ENCODE results near the gene KRT32. TPM values are rescaled to one million over a fixed set of nuclear protein-coding genes. Genes with fewer than 3 reads are reported as not detected.

The KRT32 gene
- total and polyA plus RNA-seq, 2 donors = 2.2 to 2.5 TPM

GRCh38 chr17:41496803-41497484 is 29.8 kb upstream of the KRT32 start:
- Histone ChIP-seq H3K36me3 (ENCODE audit: control insufficient read depth in 2 of 2, insufficient read depth in 2 of 2, low read length in 1 of 2) (no peaks in the 10 kb centered on the region), H3K27ac (ENCODE audit: low read depth in 1 of 2, low read length in 1 of 2) (no peak overlapping the region), H3K9me3 (ENCODE audit: control insufficient read depth in 2 of 2, insufficient read depth in 1 of 2, low read length in 1 of 2) (no peaks in the 10 kb centered on the region), H3K4me1 (ENCODE audit: control insufficient read depth in 2 of 2, insufficient read depth in 2 of 2, low read length in 2 of 2) (peaks cover 0 to 9% of the 10 kb centered on the region in 2 donors), H3K4me3 (ENCODE audit: low read length in 2 of 2) (no peak overlapping the region), H3K27me3 (ENCODE audit: control insufficient read depth in 2 of 2, insufficient read depth in 1 of 2, low read length in 1 of 2) (no peaks in the 10 kb centered on the region)
- DNase-seq (ENCODE audit: low read depth in 6 of 9, low spot score in 9 of 9) = peak in 3 of 9 donors; percentile 11 to 32 (median 16)
- 52% methylated on average over 12 of the region's 12 CpGs for WGBS

GRCh38 chr17:41494524-41494923 is 27.3 kb upstream of the KRT32 start:
- Histone ChIP-seq H3K9me3 (ENCODE audit: control insufficient read depth in 2 of 2, insufficient read depth in 1 of 2, low read length in 1 of 2) (no peaks in the 10 kb centered on the region), H3K27me3 (ENCODE audit: control insufficient read depth in 2 of 2, insufficient read depth in 1 of 2, low read length in 1 of 2) (no peaks in the 10 kb centered on the region), H3K27ac (ENCODE audit: low read depth in 1 of 2, low read length in 1 of 2) (no peak overlapping the region), H3K36me3 (ENCODE audit: control insufficient read depth in 2 of 2, insufficient read depth in 2 of 2, low read length in 1 of 2) (no peaks in the 10 kb centered on the region), H3K4me1 (ENCODE audit: control insufficient read depth in 2 of 2, insufficient read depth in 2 of 2, low read length in 2 of 2) (peaks cover 0 to 9% of the 10 kb centered on the region in 2 donors), H3K4me3 (ENCODE audit: low read length in 2 of 2) (no peak overlapping the region)
- 81% methylated on average over 2 of the region's 2 CpGs for WGBS
- DNase-seq (ENCODE audit: low read depth in 6 of 9, low spot score in 9 of 9) = no peak

DNA sequence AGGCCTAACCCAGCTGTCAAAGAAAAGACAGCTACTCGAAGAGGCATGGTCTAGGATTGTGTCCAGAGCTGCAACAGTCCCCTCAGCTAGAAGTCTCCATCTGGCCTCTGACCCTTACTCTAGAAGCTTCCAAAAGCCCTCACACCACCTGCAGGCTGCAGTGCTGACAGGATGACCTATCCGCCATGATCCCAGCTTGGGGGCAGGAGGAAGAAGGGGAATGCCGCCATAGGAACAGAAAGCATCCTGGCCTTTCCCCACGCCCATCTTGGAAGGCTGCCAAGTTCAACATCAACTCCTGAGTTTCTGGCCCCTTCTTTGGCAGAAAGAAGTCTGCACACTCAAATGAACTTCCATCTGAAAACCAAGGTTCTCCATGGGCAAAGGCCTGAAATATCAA is 25.6 kb upstream of the KRT32 start:
- Histone ChIP-seq H3K27me3 (ENCODE audit: control insufficient read depth in 2 of 2, insufficient read depth in 1 of 2, low read length in 1 of 2) (no peaks in the 10 kb centered on the region), H3K27ac (ENCODE audit: low read depth in 1 of 2, low read length in 1 of 2) (no peak overlapping the region), H3K36me3 (ENCODE audit: control insufficient read depth in 2 of 2, insufficient read depth in 2 of 2, low read length in 1 of 2) (no peaks in the 10 kb centered on the region), H3K4me1 (ENCODE audit: control insufficient read depth in 2 of 2, insufficient read depth in 2 of 2, low read length in 2 of 2) (peaks cover 0 to 6% of the 10 kb centered on the region in 2 donors), H3K4me3 (ENCODE audit: low read length in 2 of 2) (no peak overlapping the region), H3K9me3 (ENCODE audit: control insufficient read depth in 2 of 2, insufficient read depth in 1 of 2, low read length in 1 of 2) (no peaks in the 10 kb centered on the region)
- 76% methylated on average over 4 of the region's 4 CpGs for WGBS
- DNase-seq (ENCODE audit: low read depth in 6 of 9, low spot score in 9 of 9) = peak in 1 of 9 donors; percentile 17

DNA sequence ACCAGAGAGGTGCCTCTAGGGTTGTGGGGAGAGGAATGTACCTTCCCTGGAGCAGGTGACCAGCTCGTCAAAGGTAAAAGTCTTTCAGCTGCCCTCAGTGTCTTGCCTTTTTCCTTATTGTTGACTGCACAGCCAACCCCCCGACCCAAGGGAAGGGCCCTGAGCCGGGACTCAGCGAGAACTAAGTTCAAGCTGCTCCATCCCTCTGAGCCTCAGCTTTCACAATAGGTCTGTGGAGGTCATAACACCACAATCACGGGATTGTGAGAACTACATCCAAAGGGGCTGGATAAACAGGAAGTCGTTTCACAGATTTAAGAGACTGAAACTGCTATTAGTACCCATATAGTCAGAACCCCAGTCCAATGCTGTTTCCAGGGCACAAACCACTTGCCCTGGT is 25.2 kb upstream of the KRT32 start:
- Histone ChIP-seq H3K4me3 (ENCODE audit: low read length in 2 of 2) (no peak overlapping the region), H3K9me3 (ENCODE audit: control insufficient read depth in 2 of 2, insufficient read depth in 1 of 2, low read length in 1 of 2) (no peaks in the 10 kb centered on the region), H3K27ac (ENCODE audit: low read depth in 1 of 2, low read length in 1 of 2) (no peak overlapping the region), H3K36me3 (ENCODE audit: control insufficient read depth in 2 of 2, insufficient read depth in 2 of 2, low read length in 1 of 2) (no peaks in the 10 kb centered on the region), H3K4me1 (ENCODE audit: control insufficient read depth in 2 of 2, insufficient read depth in 2 of 2, low read length in 2 of 2) (peaks cover 0 to 6% of the 10 kb centered on the region in 2 donors), H3K27me3 (ENCODE audit: control insufficient read depth in 2 of 2, insufficient read depth in 1 of 2, low read length in 1 of 2) (no peaks in the 10 kb centered on the region)
- no peak for DNase-seq (ENCODE audit: low read depth in 6 of 9, low spot score in 9 of 9)
- WGBS = 77% methylated on average over 6 of the region's 6 CpGs

DNA sequence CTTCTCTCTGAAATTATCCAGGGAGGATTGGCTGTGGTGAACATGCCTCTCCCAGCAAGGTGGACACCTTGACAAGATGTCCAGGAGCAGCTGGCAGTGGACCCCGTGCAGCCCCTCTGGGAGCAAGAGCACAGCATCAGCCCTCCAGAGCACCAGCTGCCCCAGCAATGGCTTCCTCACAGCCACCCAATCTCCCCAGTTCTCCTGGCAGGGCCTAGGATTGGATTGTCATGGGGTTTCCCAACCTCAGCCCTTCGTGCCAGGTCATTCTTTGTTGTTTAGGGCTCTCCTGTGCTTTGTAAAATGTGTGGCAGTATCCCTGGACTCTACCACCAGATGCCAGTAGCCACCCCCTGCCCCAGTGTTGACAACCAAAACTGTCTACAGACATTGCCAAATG is 24.3 kb upstream of the KRT32 start:
- Histone ChIP-seq H3K4me1 (ENCODE audit: control insufficient read depth in 2 of 2, insufficient read depth in 2 of 2, low read length in 2 of 2) (peaks cover 0 to 6% of the 10 kb centered on the region in 2 donors), H3K9me3 (ENCODE audit: control insufficient read depth in 2 of 2, insufficient read depth in 1 of 2, low read length in 1 of 2) (no peaks in the 10 kb centered on the region), H3K36me3 (ENCODE audit: control insufficient read depth in 2 of 2, insufficient read depth in 2 of 2, low read length in 1 of 2) (no peaks in the 10 kb centered on the region), H3K27me3 (ENCODE audit: control insufficient read depth in 2 of 2, insufficient read depth in 1 of 2, low read length in 1 of 2) (no peaks in the 10 kb centered on the region), H3K27ac (ENCODE audit: low read depth in 1 of 2, low read length in 1 of 2) (no peak overlapping the region), H3K4me3 (ENCODE audit: low read length in 2 of 2) (no peak overlapping the region)
- WGBS = 70% methylated on average over 2 of the region's 2 CpGs
- no peak for DNase-seq (ENCODE audit: low read depth in 6 of 9, low spot score in 9 of 9)

- H3K4me1 ChIP-seq (ENCODE audit: control insufficient read depth in 2 of 2, insufficient read depth in 2 of 2, low read length in 2 of 2) = peaks cover 0 to 6% of the 10 kb centered on the region in 2 donors
- no peak for DNase-seq (ENCODE audit: low read depth in 6 of 9, low spot score in 9 of 9)
- H3K27ac ChIP-seq (ENCODE audit: low read depth in 1 of 2, low read length in 1 of 2) = no peak overlapping the region
- H3K4me3 ChIP-seq (ENCODE audit: low read length in 2 of 2) = no peak overlapping the region
- H3K9me3 ChIP-seq (ENCODE audit: control insufficient read depth in 2 of 2, insufficient read depth in 1 of 2, low read length in 1 of 2) = no peaks in the 10 kb centered on the region
- 73% methylated on average over 10 of the region's 10 CpGs for WGBS
- H3K27me3 ChIP-seq (ENCODE audit: control insufficient read depth in 2 of 2, insufficient read depth in 1 of 2, low read length in 1 of 2) = no peaks in the 10 kb centered on the region
- H3K36me3 ChIP-seq (ENCODE audit: control insufficient read depth in 2 of 2, insufficient read depth in 2 of 2, low read length in 1 of 2) = no peaks in the 10 kb centered on the region
Measured at GRCh38 chr17:41490000-41490990, 23.1 kb upstream of the KRT32 start.

- no peaks in the 10 kb centered on the region for H3K9me3 ChIP-seq (ENCODE audit: control insufficient read depth in 2 of 2, insufficient read depth in 1 of 2, low read length in 1 of 2)
Measured at GRCh38 chr17:41489531-41489930, 22.3 kb upstream of the KRT32 start, which contains the start of gene KRT36. Gene KRT36 (minus strand): TSS chr17:41489910. CDS start chr17:41489864, 46 bp downstream.

DNA sequence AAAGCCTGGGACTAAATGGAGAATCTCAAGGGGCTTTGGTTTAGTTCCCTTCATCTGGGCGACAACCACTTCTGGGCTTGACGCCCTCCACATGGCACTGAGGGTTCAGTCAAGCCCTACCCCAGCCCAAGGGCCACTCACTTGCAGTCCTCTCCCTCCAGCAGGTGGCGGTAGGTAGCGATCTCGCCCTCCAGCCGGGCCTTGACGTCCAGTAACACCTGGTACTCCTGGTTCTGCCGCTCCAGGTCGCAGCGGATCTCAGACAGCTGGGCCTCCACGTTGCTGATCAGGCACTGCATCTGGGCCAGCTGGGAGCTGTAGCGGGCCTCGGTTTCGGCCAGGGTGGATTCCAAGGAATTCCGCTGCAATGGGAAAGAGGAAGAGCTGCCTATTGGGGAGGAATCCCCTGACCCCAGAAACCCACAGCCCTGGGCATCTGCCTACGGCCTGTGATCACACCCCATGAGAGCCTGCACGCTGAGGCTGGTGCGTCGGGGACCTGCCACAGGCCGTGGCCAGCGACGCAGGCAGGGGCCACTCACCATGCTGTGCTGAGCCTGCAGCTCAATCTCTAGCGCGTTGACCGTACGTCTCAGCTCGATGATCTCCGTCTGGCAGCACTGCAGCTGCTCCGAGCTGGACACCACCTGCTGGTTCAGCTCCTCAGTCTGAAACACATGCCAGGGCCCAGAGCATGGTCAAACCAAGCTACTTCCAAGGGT is 19.8 kb upstream of the KRT32 start:
- Histone ChIP-seq H3K27me3 (ENCODE audit: control insufficient read depth in 2 of 2, insufficient read depth in 1 of 2, low read length in 1 of 2) (no peaks in the 10 kb centered on the region), H3K4me1 (ENCODE audit: control insufficient read depth in 2 of 2, insufficient read depth in 2 of 2, low read length in 2 of 2) (no peaks in the 10 kb centered on the region), H3K9me3 (ENCODE audit: control insufficient read depth in 2 of 2, insufficient read depth in 1 of 2, low read length in 1 of 2) (no peaks in the 10 kb centered on the region), H3K36me3 (ENCODE audit: control insufficient read depth in 2 of 2, insufficient read depth in 2 of 2, low read length in 1 of 2) (no peaks in the 10 kb centered on the region), H3K27ac (ENCODE audit: low read depth in 1 of 2, low read length in 1 of 2) (no peak overlapping the region), H3K4me3 (ENCODE audit: low read length in 2 of 2) (no peak overlapping the region)
- DNase-seq (ENCODE audit: low read depth in 6 of 9, low spot score in 9 of 9) = peak in 1 of 9 donors; percentile 8
- WGBS = 66% methylated on average over 29 of the region's 29 CpGs

More at GRCh38 chr17:41489531-41489930, 22.3 kb upstream of the KRT32 start, which contains the start of gene KRT36:
- Histone ChIP-seq H3K27me3 (ENCODE audit: control insufficient read depth in 2 of 2, insufficient read depth in 1 of 2, low read length in 1 of 2) (no peaks in the 10 kb centered on the region), H3K36me3 (ENCODE audit: control insufficient read depth in 2 of 2, insufficient read depth in 2 of 2, low read length in 1 of 2) (no peaks in the 10 kb centered on the region), H3K27ac (ENCODE audit: low read depth in 1 of 2, low read length in 1 of 2) (no peak within 1 kb of the TSS), H3K4me3 (ENCODE audit: low read length in 2 of 2) (no peak within 1 kb of the TSS), H3K4me1 (ENCODE audit: control insufficient read depth in 2 of 2, insufficient read depth in 2 of 2, low read length in 2 of 2) (peaks cover 0 to 6% of the 10 kb centered on the region in 2 donors)
- DNase-seq (ENCODE audit: low read depth in 6 of 9, low spot score in 9 of 9) = no peak
- WGBS = 96% methylated on average over 12 of the region's 12 CpGs

All from thymus (tissue), 11 donors.